Suprapubic skin (tissue), 4 donors: ENCODE results near the gene NKX6-1. TPM values are rescaled to one million over a fixed set of nuclear protein-coding genes. Genes with fewer than 3 reads are reported as not detected.

Experiments
- DNase-seq, 2 donors: peaks; one replicate each; pipeline ENCODE4 v3.0.0-alpha.2; 2019; ENCODE audit warnings: low spot score in 2 of 2
- H3K27ac ChIP-seq: fragments of 200-600 bp; sonication (generic); one replicate; pipeline ENCODE4 v1.5.1; 2019
- H3K27me3 ChIP-seq: fragments of 200-600 bp; sonication (generic); one replicate; pipeline ENCODE4 v1.5.1; 2019
- H3K36me3 ChIP-seq: fragments of 200-600 bp; sonication (generic); one replicate; pipeline ENCODE4 v1.5.1; 2019
- H3K4me1 ChIP-seq: fragments of 200-600 bp; sonication (generic); one replicate; pipeline ENCODE4 v1.5.1; 2019
- H3K4me3 ChIP-seq: fragments of 200-600 bp; sonication (generic); one replicate; pipeline ENCODE4 v1.5.1; 2019; ENCODE audit warnings: mild to moderate bottlenecking
- H3K9me3 ChIP-seq: fragments of 200-600 bp; sonication (generic); one replicate; pipeline ENCODE4 v1.5.1; 2019
- CTCF ChIP-seq, 2 donors: fragments of 200-600 bp in 1 of 2; fragments of 450-650 bp in 1 of 2; sonication (generic) in 1 of 2; IDR thresholded peaks; one replicate each; pipeline ENCODE4 v1.5.1; 2016 to 2019; ENCODE audit warnings: antibody characterized with exemption in 2 of 2, mild to moderate bottlenecking in 1 of 2, moderate library complexity in 1 of 2
- EP300 ChIP-seq: sonication (generic); formaldehyde crosslinking; IDR thresholded peaks from one replicate; pipeline ENCODE4 v1.6.1; 2017; ENCODE audit warnings: antibody characterized with exemption
- POLR2A ChIP-seq, 2 donors: fragments of 450-650 bp; IDR thresholded peaks; one replicate each; pipeline ENCODE4 v1.6.1; 2017; ENCODE audit warnings: antibody characterized with exemption in 2 of 2, mild to moderate bottlenecking in 2 of 2, moderate library complexity in 2 of 2
- POLR2AphosphoS5 ChIP-seq, 3 donors: sonication (generic); formaldehyde crosslinking; IDR thresholded peaks; one replicate each; pipeline ENCODE4 v1.6.1; 2017; ENCODE audit warnings: antibody characterized with exemption in 3 of 3
- WGBS: methylation state at CpG from one replicate; pipeline ENCODE4 v1.1.5; 2018; 5-methylcytosine and 5-hydroxymethylcytosine counted together
- total RNA-seq, 4 donors: library from RNA; depleted of rRNA; stranded (reverse); fragments of >200 nt; gene quantifications; one replicate each; pipeline ENCODE4 v1.1.0, GENCODE V29; 2016

Gene NKX6-1
- total RNA-seq, 4 donors from 2014 or later: not detected

- no peak overlapping the region for H3K4me3 ChIP-seq
- no peaks in the 10 kb centered on the region for H3K9me3 ChIP-seq
- 87% methylated on average over 5 of the region's 5 CpGs for WGBS
- H3K36me3 ChIP-seq: no peaks in the 10 kb centered on the region
- H3K4me1 ChIP-seq: no peaks in the 10 kb centered on the region
- peaks cover 53% of the 10 kb centered on the region for H3K27me3 ChIP-seq
- no peak for DNase-seq
- H3K27ac ChIP-seq: no peak overlapping the region
- no peak for TF ChIP-seq CTCF (IDR thresholded peaks at IDR 0.05)
- no peak for TF ChIP-seq EP300
- TF ChIP-seq POLR2A (IDR thresholded peaks at IDR 0.05): no peak
- no peak for TF ChIP-seq POLR2AphosphoS5 (IDR thresholded peaks at IDR 0.05)
Measured at GRCh38 chr4:84512277-84512676, 13.2 kb upstream of the NKX6-1 start.

GRCh38 chr4:84511703-84512102, 12.6 kb upstream of the NKX6-1 start:
- TF ChIP-seq POLR2A (IDR thresholded peaks at IDR 0.05): no peak
- no peak for TF ChIP-seq EP300
- no peak for TF ChIP-seq POLR2AphosphoS5 (IDR thresholded peaks at IDR 0.05)
- no peak for TF ChIP-seq CTCF (IDR thresholded peaks at IDR 0.05)
- no peak for DNase-seq
- Histone ChIP-seq H3K9me3 (no peaks in the 10 kb centered on the region), H3K36me3 (no peaks in the 10 kb centered on the region), H3K27ac (no peak overlapping the region), H3K27me3 (peaks cover 55% of the 10 kb centered on the region), H3K4me3 (no peak overlapping the region), H3K4me1 (no peaks in the 10 kb centered on the region)
- 55% methylated on average over 3 of the region's 3 CpGs for WGBS

- TF ChIP-seq CTCF (IDR thresholded peaks at IDR 0.05): no peak
- no peak for TF ChIP-seq POLR2A (IDR thresholded peaks at IDR 0.05)
- no peak for TF ChIP-seq POLR2AphosphoS5 (IDR thresholded peaks at IDR 0.05)
- TF ChIP-seq EP300: no peak
- no peaks in the 10 kb centered on the region for H3K9me3 ChIP-seq
- H3K36me3 ChIP-seq: no peaks in the 10 kb centered on the region
- H3K27me3 ChIP-seq: peaks cover 84% of the 10 kb centered on the region
- H3K4me3 ChIP-seq: no peak overlapping the region
- 55% methylated on average over 5 of the region's 5 CpGs for WGBS
- H3K27ac ChIP-seq: no peak overlapping the region
- H3K4me1 ChIP-seq: no peaks in the 10 kb centered on the region
- DNase-seq: no peak
Measured at GRCh38 chr4:84507941-84508340, 8.8 kb upstream of the NKX6-1 start.

- Histone ChIP-seq H3K9me3 (no peaks in the 10 kb centered on the region), H3K27ac (no peak overlapping the region), H3K27me3 (peaks cover 100% of the 10 kb centered on the region), H3K36me3 (no peaks in the 10 kb centered on the region), H3K4me3 (no peak overlapping the region), H3K4me1 (peaks cover 7% of the 10 kb centered on the region)
- 94% methylated on average over 2 of the region's 2 CpGs for WGBS
- no peak for DNase-seq
- TF ChIP-seq POLR2AphosphoS5 (IDR thresholded peaks at IDR 0.05) (no peak), POLR2A (IDR thresholded peaks at IDR 0.05) (no peak), EP300 (no peak), CTCF (IDR thresholded peaks at IDR 0.05) (no peak)
Measured at GRCh38 chr4:84504821-84505220, 5.7 kb upstream of the NKX6-1 start.

GRCh38 chr4:84503495-84504437, 4.7 kb upstream of the NKX6-1 start:
- no peak for DNase-seq
- no peaks in the 10 kb centered on the region for H3K9me3 ChIP-seq
- WGBS: 13% methylated on average over 19 of the region's 19 CpGs
- H3K36me3 ChIP-seq: no peaks in the 10 kb centered on the region
- peaks cover 100% of the 10 kb centered on the region for H3K27me3 ChIP-seq
- H3K4me3 ChIP-seq: no peak overlapping the region
- no peak for TF ChIP-seq POLR2AphosphoS5 (IDR thresholded peaks at IDR 0.05)
- peak in 1 of 2 donors; percentile 45 for TF ChIP-seq CTCF (IDR thresholded peaks at IDR 0.05)
- no peak overlapping the region for H3K27ac ChIP-seq
- H3K4me1 ChIP-seq: peaks cover 17% of the 10 kb centered on the region
